GM18868 (cell line): Measurements from ENCODE around the gene KCNK6.

Experiments used
- ATAC-seq: cut with Tn5 transposase; IDR thresholded peaks from one replicate; pipeline ENCODE4 v1.9.1; 2021; ENCODE audit warnings: mild to moderate bottlenecking, moderate library complexity; ENCODE audit not compliant: unreplicated experiment

The KCNK6 gene

DNA sequence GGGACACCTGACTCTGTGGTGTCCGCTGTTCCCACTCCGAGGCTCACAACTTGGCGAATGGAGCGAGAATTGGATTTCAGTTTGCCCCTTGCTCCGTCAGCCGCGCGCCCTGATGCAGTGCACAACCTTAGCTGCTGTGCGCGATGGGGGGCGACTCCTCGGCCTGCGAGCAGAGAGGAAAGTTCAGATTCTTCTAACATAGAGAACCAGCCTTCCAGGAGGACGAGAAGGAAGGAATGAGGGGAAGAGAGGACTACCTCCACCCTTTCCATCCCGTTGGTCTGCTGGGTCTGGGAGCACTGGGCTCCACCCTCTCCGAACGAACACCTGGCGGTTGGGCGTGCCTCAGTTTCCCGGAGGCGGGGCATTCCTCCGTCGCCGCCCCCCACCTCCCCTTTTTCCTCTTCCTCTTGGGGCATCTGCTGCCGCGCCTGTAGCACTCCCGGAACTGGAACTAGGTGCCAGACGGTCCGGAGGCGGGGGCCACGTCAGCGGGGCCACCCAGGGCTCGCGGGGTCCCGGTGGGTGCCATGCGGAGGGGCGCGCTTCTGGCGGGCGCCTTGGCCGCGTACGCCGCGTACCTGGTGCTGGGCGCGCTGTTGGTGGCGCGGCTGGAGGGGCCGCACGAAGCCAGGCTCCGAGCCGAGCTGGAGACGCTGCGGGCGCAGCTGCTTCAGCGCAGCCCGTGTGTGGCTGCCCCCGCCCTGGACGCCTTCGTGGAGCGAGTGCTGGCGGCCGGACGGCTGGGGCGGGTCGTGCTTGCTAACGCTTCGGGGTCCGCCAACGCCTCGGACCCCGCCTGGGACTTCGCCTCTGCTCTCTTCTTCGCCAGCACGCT is at the start of gene KCNK6:
KCNK6 (plus strand) TSS at position 425 of the 838 bp plus-strand sequence; CDS start at position 531, 106 bp downstream.
- ATAC-seq = no peak

DNA sequence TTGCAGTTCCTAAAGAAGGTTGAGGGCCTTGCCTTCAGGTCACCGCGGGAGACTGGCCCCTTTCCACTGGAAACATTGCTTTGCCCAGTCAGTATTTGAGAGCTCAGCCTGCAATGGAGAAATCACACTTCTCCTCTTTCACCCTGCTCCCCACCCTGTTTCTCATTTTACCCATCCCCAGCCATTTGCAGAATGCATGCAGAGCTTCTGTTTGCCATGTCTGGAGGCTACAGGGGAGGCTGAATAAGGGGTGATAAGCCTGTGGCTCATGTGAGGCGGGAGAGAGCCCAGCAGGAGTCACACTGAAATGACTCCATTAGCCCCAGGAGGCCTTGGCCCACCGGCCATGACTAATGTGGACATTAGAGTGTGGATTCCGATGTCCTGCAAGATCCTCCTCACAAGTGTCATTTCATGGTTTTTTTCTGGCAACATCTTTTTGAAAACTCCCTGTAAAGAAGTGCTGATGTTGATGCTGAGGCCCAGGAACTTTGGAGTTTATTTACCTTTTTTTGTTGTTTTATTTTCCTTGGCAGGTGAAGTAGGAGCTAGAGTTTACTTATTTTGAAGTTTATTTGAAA is 49.0 kb upstream of the KCNK6 start:
- no peak for ATAC-seq

DNA sequence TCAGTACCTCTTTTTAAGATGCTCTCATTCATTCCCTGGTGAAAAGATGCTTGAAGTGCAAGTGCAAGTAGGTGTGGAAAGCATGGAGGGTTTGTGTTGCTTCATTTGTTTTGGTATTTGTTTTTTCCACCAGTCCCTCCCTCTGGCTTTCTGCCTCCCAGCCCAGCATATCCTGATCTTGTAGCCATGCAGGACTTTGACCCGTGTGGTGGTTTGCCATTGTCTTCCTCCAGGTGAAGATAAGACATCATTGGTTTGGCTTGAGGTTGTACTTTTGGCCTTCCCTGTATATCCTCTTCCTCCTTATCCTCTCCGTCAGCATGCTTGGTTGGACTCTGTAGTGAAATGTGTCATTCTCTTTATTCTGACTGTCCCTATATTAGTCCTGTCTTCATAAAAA is 46.1 kb upstream of the KCNK6 start:
- ATAC-seq = no peak

DNA sequence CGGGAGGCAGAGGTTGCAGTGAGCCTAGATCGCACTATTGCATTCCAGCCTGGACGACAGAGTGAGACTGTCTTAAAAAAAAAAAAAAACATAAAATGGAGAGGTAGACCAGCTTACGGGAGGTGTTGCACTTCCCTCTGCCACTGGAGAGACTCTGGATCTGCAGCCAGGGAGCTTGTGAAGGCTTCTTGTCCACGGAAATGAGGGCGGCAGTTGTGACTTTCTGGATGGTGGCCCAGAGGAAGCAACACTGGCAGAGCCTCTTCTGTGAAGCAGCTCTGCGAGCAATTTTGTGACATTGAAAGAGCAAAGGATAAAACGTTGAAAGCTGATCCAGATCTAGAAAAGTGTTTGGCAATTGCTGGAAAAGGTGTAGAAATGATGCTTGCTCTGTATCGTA is 44.9 kb upstream of the KCNK6 start:
- ATAC-seq = no peak

DNA sequence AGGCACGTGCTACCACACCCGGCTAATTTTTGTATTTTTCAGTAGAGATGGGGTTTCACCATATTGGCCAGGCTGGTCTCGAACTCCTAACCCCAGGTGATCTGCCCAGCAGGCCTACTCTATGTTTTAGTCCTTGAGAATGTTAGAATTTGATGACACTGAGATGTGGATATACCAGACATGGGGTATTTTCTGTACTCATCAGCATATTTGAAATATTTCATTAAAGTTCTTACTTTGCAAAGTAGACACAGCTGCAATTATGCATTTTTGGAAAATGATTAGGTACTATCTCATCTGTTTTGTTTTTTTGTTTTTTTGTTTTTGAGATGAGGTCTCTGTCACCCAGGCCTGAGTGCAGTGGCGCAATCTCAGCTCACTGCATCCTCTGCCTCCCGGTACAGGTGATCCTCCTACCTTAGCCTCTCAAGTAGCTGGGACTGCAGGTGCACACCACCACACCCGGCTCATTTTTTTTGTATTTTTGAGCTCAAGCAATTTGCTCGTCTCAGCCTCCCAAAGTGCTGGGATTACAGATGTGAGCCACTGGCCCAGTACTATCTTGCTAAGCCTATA is 42.6 kb upstream of the KCNK6 start:
- no peak for ATAC-seq

DNA sequence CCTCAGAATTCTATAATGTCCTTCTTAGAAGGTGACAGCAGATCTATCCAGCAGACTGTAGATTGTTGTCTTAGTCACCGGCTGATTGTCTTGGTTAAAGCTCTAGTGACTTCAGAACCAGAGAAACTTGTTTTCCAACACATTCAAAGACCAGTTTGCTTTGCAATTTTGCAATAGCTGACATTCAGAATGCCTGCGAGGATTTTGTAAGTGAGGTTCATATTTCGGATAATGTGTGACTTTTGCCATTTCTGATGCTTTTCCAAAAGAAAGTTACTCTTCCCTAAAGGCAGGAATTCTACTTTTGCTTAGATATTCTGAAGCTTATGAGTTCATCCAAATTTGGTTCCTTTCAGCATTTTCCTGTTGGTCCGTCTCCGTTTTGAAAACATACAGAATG is 42.1 kb upstream of the KCNK6 start:
- ATAC-seq = no peak

DNA sequence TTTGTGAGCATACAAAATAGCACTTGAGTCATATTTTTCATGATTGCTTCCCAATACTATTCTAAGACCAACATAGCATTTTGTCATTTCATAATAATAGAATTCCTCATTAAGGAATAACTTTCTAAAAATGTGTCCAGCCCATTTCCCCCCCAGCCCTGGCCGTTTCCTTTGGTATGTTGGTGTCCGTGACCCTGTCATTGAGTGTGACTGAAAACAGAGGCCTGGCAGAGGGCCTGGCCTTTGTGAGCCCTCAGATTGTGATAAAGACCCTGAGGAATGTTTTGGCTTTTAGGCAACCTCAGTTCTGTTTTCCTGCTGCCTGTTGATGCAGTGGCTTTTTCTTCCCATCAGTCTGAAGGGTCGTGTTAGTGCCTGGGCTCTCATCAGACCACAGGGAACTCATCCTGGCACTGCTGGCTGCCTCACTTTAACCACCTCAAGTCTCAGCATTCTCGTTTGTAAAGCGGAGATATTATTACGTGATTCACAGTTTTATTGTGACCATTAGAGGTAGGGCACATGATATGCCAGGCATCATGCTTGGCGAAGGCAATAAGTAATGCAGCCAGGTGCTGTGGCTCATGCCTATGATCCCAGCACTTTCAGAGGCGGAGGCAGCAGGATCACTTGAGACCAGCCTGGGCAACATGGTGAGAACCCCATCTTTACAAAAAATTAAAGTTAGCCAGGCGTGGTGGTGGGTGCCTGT is 41.5 kb upstream of the KCNK6 start:
- ATAC-seq = no peak

DNA sequence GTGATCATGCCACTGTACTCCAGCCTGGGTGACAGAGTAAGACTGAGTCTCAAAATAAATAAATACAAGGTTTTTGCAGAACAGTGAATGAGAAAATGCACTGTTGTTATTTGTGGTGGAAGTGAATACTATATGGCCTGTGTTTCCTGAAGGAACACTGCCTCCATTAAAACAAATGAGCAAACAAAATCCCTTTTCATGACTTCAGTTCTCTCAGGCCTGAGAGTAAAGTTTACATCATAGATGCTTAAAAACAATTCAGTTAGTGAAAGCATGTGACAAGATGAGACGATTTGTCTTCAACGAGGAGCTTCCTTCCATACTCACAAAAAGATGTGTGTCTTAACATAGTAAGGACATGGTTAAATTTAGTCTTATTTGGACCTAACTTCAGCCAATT is 40.9 kb upstream of the KCNK6 start:
- no peak for ATAC-seq

DNA sequence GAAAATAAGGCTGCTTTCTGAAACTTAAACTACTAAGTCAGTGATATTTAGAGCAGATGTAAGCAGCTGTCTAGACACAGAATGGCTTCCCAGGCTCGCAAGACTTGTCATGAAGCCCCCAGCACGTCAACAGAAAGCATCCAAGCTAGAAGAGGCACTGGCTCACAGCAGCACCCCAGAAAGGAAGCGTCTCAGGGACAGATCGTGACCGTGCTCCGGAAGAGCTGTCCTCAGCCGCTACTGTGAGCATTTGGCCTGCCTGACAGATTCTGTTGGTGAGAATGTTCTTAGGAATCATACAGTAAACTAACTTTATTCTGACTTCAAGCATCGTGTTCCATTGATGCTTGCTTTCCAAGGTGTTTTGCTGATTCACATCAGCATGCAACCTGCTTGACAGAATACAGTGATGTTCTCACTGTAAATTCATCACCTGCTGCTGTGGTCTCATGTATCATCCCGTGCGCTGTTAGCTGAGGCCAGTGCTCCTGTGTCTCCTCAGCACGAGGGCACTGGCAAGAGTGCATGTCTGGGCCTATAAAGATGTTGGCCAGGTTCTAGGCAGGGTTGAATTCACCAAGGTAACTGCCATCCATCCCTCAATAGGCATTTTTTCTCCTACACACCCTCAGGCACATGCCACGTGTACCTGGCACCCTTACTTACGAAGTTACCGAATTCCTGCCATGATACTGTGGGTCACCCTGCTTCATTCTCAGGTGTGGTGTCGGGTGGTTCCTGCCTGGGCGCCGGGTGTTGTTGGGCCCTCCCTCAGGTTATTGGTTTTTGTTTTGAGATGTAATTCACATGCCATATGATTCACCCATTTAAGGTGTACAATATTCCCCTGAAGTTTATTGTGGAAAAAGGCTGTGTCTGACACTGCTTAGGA is 39.4 kb upstream of the KCNK6 start:
- ATAC-seq = no peak

DNA sequence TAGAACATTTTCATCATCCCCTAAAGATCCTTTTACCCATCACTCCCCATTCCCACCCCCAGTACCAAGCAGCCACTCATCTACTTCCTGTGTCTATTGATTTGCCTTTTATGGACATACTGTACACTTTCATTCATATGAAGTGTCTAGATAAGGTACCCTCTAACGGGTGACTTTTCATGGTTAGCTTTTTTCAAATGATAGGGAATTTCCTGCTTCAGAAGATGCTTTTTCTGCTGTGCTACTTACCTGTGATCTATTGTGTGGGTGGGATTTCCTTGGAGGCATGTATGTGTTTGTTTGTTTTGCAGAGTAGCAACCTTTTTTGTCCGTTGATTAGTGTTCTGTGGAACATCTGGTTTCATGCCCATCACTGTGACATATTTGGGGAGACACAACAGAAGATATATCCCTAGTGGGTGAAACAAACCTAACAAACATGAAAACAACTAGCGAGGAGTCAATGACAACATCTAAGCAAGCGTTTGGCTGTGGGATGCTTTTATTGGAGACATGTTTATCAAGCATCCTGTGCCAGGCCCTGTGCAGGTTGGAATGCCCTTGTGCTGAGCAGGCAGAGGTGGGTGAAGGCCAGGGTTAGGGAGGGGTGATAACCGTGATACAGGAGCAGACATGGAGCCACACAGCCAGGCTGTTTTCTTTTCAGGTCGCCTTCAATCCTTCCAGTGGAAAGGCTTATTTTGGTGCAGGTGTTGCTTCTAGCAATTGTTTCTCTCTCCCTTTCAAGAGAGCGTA is 37.7 kb upstream of the KCNK6 start:
- no peak for ATAC-seq

DNA sequence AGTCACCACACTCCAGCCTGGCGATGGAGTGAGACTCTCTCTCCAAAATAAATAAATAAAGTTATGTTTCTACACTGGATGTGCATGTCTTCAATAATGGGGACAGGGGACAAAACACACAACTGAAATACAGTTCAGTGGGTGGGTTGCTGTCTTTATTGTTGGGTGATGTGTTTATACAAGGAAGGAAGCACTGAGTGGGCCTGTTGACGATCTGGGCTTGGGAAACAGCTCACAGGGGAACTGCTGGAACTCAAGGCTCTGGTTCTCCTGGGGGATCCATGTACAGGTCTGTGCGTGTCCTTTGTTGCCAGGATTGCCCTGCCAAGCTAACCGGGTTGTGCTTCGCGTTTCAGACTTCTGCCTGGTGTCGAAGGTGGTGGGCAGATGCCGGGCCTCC is 36.4 kb upstream of the KCNK6 start:
- ATAC-seq = no peak

DNA sequence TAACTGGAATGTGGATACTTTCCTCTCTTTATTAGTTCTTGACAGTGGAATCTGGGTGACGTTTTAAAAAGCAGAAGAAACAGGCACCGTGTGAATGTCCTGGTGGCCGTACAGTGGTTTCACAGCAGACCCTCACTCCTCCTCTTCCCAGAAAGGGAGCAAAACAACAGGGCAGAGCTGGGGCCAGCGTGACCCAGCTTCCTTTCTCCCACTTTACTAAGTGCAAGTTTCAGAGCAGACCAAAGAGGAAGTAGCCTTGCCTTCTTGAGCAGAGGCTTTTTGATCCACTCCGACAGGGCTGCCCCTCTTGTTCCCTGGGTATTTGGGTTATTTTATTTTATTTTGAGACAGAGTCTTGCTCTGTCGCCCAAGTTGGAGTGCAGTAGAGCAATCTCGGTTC is 35.2 kb upstream of the KCNK6 start:
- ATAC-seq = no peak

DNA sequence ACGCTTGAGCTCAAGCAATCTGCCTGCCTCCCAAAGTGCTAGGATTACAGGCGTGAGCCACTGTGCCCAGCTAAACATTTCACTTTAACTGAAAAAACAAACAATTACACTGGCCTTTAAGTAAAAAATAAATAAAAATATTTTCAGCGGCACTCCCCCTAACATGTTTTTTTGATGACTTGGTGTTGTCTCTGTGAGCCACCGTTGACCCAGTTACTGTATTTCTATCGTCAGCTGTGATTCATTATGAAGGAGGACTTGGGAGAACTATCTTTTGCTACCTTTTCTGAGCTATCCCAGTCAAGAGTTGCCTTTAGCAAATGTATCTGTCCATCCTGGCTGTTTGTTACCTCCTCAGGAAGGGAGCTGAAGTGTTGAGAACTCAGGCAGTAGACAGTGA is 34.1 kb upstream of the KCNK6 start:
- ATAC-seq = no peak

DNA sequence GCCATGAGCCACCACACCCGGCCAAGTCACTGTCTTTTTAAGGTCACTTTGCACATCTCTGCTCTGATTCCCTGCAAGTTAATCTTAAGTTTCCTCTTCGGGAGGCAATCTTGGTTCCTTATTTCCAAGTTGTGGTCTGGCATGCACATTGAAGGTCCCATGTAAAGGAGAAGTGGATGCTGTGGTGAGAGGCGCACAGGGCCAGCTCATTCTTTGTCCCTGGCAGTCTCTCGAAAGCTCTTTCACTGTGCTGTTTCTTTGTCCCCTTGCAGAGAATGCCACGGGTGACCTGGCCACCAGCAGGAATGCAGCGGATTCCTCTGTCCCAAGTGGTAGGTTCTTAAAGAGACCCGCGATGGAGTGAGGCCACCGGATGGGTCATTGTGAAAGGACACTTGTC is 32.0 kb upstream of the KCNK6 start:
- no peak for ATAC-seq

DNA sequence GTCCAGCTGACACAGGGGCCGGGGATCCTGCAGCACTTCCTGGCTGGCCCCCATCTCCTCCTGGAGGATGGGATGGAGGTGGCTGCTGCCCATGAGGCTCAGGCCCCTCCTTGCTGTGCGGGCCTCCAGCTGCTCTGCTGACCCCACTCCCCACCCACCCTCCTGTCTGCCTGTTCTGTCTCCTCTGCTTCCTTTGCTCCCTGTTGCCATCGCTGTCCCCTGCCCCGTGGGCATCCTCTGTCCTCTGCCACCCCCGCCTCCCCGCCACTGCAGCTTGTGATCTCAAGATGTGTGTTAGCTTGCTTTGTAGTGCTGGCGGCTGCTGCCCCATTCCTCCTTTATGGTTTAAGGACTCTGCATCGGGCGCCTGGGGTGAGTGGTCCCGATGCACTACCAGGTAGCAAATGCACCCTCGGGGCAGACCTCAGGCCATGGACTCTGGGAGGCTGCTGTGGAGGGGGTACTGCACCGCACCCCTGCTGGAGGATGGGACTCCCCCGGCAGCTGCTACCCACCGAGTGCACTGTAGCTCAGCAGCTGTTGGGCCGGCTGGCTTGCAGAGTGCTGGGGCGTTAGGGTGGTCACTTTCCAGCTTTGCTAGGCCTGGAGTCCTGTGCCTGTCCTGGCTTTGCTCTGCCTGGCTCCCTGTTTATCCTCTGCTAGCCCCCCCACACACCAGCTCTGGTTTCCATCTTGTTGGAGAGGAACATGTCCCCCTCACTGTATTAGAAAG is 31.4 kb upstream of the KCNK6 start:
- no peak for ATAC-seq

DNA sequence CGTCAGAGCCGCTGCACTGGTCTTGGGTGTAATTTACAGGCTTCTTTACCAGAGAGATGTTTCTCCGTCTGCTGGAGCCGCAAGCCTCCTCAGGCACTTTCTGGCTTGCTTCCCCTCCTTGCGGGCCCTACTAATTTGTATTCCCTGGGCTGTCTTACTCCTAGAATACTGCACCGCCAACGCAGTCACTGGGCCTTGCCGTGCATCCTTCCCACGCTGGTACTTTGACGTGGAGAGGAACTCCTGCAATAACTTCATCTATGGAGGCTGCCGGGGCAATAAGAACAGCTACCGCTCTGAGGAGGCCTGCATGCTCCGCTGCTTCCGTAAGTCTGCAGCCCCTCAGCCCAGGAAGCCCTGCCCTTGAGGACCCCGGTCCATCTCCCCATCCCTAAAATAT is 29.7 kb upstream of the KCNK6 start:
- ATAC-seq = no peak

DNA sequence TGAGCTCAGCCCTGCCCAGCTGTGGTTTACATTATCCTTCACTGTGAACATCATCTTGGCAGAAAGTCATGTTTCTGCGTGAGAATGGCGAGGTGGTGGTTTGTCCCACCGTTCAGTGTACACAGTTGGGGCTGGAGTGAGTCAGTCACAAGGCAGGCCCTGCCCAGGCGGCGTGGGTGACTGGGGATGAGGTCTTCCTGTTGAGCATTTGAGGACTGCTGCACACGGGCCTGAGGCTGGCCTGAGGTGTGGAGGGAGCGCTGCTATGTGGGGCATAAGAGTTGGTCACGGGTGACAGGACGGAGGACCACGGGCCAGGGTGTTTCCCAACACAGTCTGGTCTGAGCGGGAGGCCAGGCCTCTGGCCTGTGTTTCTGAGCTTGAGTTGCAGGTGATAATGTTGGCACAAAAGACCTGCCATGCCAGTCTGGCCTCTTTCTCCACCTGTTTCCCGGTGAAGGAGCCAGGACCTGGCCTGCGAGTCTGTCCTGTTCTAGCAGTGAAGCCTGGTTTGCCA is 29.0 kb upstream of the KCNK6 start:
- no peak for ATAC-seq

DNA sequence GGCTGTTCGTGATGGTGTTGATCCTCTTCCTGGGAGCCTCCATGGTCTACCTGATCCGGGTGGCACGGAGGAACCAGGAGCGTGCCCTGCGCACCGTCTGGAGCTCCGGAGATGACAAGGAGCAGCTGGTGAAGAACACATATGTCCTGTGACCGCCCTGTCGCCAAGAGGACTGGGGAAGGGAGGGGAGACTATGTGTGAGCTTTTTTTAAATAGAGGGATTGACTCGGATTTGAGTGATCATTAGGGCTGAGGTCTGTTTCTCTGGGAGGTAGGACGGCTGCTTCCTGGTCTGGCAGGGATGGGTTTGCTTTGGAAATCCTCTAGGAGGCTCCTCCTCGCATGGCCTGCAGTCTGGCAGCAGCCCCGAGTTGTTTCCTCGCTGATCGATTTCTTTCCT is 27.8 kb upstream of the KCNK6 start:
- ATAC-seq = no peak

DNA sequence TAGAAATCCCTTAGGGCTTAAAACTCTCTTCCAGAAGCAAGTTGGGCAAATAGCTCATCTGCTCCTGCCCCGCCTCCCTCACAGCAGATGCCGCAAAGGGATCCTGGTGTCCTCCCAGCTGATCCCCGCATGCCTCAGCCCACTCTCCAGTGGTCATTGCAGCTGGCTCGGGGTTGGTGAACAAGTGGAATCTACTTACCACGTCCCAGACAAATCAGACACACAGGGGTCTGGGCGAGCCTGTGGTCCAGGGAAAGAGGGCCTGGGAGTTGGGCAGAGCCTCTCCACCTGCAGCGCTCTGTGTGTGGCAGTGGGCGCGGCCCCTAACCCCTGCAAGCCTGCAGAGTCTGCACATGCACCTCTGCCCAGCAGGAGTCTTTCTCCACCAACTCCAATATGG is 26.4 kb upstream of the KCNK6 start:
- ATAC-seq = no peak
